H1 (cell line): ENCODE data around the gene HAND1. TPM values are rescaled to one million over a fixed set of nuclear protein-coding genes. Genes with fewer than 3 reads are reported as not detected.

ENCODE experiments used
- CTCF ChIA-PET: fragments of 300-600 bp; sonication (Branson Sonifier 250); formaldehyde crosslinking; loops from one replicate; lab custom pipeline; 2021; ENCODE audit not compliant: partially characterized antibody; lab: Charles Lee
- POLR2A ChIA-PET: fragments of 300-600 bp; sonication (Branson Sonifier 250); formaldehyde crosslinking; loops from one replicate; lab custom pipeline; 2021; ENCODE audit warnings: inconsistent platforms; ENCODE audit not compliant: partially characterized antibody; lab: Charles Lee
- DNase-seq, 2 experiments: peaks; one replicate each; pipeline versions ENCODE4 v3.0.0 to v3.0.0-alpha.2; 2010 to 2022; ENCODE audit warnings: low spot score in 2 of 2, low read depth in 1 of 2, mixed read lengths in 1 of 2
- FAIRE-seq: peaks from 2 replicates; lab custom pipeline; 2011; peaks lifted over from hg19 to GRCh38; lab: Jason Lieb, UNC
- H2AFZ ChIP-seq: 2 replicates; pipeline ENCODE4 v1.8.1; 2012; ENCODE audit warnings: low read length, inconsistent platforms
- H2AK5ac ChIP-seq: 2 replicates; pipeline ENCODE4 v1.6.1; 2013; ENCODE audit warnings: low read depth, low read length
- H2BK120ac ChIP-seq: replicated peaks from 2 replicates; pipeline ENCODE3; 2013; ENCODE audit warnings: low read depth, low read length, inconsistent platforms
- H2BK12ac ChIP-seq: 2 replicates; pipeline ENCODE4 v1.6.1; 2013; ENCODE audit warnings: low read depth, low read length
- H2BK15ac ChIP-seq: 2 replicates; pipeline ENCODE4 v1.6.1; 2013; ENCODE audit warnings: low read length
- H2BK20ac ChIP-seq: 2 replicates; pipeline ENCODE4 v1.6.1; 2013; ENCODE audit warnings: low read length
- H2BK5ac ChIP-seq: 2 replicates; pipeline ENCODE4 v1.6.1; 2013; ENCODE audit warnings: low read depth, low read length
- H3K14ac ChIP-seq: 2 replicates; pipeline ENCODE4 v1.6.1; 2013; ENCODE audit warnings: inconsistent platforms; ENCODE audit not compliant: insufficient read length
- H3K18ac ChIP-seq: 2 replicates; pipeline ENCODE4 v1.6.1; 2013; ENCODE audit warnings: low read length; ENCODE audit errors: extremely low read depth
- H3K23ac ChIP-seq: 2 replicates; pipeline ENCODE4 v1.6.1; 2013; ENCODE audit warnings: inconsistent platforms; ENCODE audit not compliant: insufficient read length
- H3K23me2 ChIP-seq: 2 replicates; pipeline ENCODE4 v1.6.1; 2013; ENCODE audit warnings: low read depth, low read length
- H3K27ac ChIP-seq: 2 replicates; pipeline ENCODE4 v1.6.1; 2011; ENCODE audit warnings: low read depth, low read length, inconsistent platforms
- H3K27me3 ChIP-seq, 4 experiments: replicated peaks in 1 of 4; 1 replicate in 1 of 4; 2 replicates in 3 of 4; pipeline versions ENCODE4 v1.6.1 to v1.8.1; 2011 to 2013; ENCODE audit warnings: low read length in 3 of 4, mild to moderate bottlenecking in 3 of 4, inconsistent platforms in 2 of 4, mixed read lengths in 2 of 4, moderate library complexity in 1 of 4; ENCODE audit not compliant: control insufficient read depth in 3 of 4, insufficient read depth in 3 of 4; ENCODE audit errors: extremely low read depth in 1 of 4
- H3K36me3 ChIP-seq, 4 experiments: 2 replicates each; pipeline versions ENCODE4 v1.6.1 to v1.8.1; 2011 to 2013; ENCODE audit warnings: mild to moderate bottlenecking in 4 of 4, low read length in 3 of 4, moderate library complexity in 2 of 4, control low read depth in 1 of 4, inconsistent platforms in 1 of 4; ENCODE audit not compliant: insufficient read depth in 4 of 4, control insufficient read depth in 2 of 4
- H3K4ac ChIP-seq: replicated peaks from 2 replicates; pipeline ENCODE3; 2013; ENCODE audit warnings: low read length, low read depth, mixed read lengths, inconsistent platforms; ENCODE audit not compliant: insufficient read length
- H3K4me1 ChIP-seq, 4 experiments: replicated peaks in 1 of 4; 1 replicate in 1 of 4; 2 replicates in 3 of 4; pipeline versions ENCODE4 v1.6.1 to v1.8.1; 2011 to 2013; ENCODE audit warnings: low read length in 3 of 4, inconsistent platforms in 2 of 4, mixed read lengths in 1 of 4; ENCODE audit not compliant: insufficient read depth in 4 of 4, control insufficient read depth in 3 of 4
- H3K4me2 ChIP-seq, 2 experiments: 2 replicates each; pipeline versions ENCODE4 v1.6.1 to v1.8.1; 2011 to 2013; ENCODE audit warnings: low read depth in 2 of 2, low read length in 2 of 2, control low read depth in 1 of 2, inconsistent platforms in 1 of 2, mild to moderate bottlenecking in 1 of 2; ENCODE audit not compliant: insufficient read depth in 1 of 2
- H3K4me3 ChIP-seq, 4 experiments: fragments of 200-600, 300-600 bp in 1 of 4; sonication (generic), shearing (Covaris generic), sonication (Bioruptor Twin) in 1 of 4; 2 replicates each; pipeline versions ENCODE4 v1.5.1 to v1.8.1; 2011 to 2016; ENCODE audit warnings: low read length in 4 of 4, low read depth in 3 of 4, control low read depth in 2 of 4, inconsistent platforms in 2 of 4, mild to moderate bottlenecking in 2 of 4, mixed read lengths in 1 of 4, moderate library complexity in 1 of 4; ENCODE audit not compliant: insufficient read depth in 2 of 4; ENCODE audit errors: extremely low read depth in 1 of 4
- H3K56ac ChIP-seq: replicated peaks from 2 replicates; pipeline ENCODE3; 2013; ENCODE audit warnings: low read depth, mild to moderate bottlenecking, mixed read lengths, low read length, inconsistent platforms; ENCODE audit not compliant: insufficient read length
- H3K79me1 ChIP-seq: 2 replicates; pipeline ENCODE4 v1.6.1; 2013; ENCODE audit warnings: low read depth, low read length, control low read depth
- H3K79me2 ChIP-seq, 2 experiments: 2 replicates each; pipeline versions ENCODE4 v1.6.1 to v1.8.1; 2012 to 2013; ENCODE audit warnings: low read length in 2 of 2, mild to moderate bottlenecking in 2 of 2, inconsistent platforms in 1 of 2; ENCODE audit not compliant: insufficient read depth in 2 of 2, control insufficient read depth in 1 of 2
- H3K9ac ChIP-seq, 4 experiments: replicated peaks in 1 of 4; 1 replicate in 1 of 4; 2 replicates in 3 of 4; pipeline versions ENCODE4 v1.6.1 to v1.8.1; 2011 to 2013; ENCODE audit warnings: low read depth in 3 of 4, low read length in 3 of 4, control low read depth in 2 of 4, mild to moderate bottlenecking in 2 of 4, moderate library complexity in 2 of 4, inconsistent platforms in 1 of 4; ENCODE audit errors: extremely low read depth in 1 of 4
- H3K9me3 ChIP-seq, 2 experiments: 2 replicates each; pipeline versions ENCODE4 v1.6.1 to v1.8.1; 2012 to 2013; ENCODE audit warnings: mild to moderate bottlenecking in 2 of 2, moderate library complexity in 2 of 2, control low read depth in 1 of 2, inconsistent platforms in 1 of 2, low read depth in 1 of 2, low read length in 1 of 2, mixed read lengths in 1 of 2; ENCODE audit not compliant: insufficient read depth in 2 of 2
- H4K20me1 ChIP-seq, 2 experiments: replicated peaks in 1 of 2; 2 replicates each; pipeline versions ENCODE3 to v1.8.1; 2011 to 2013; ENCODE audit warnings: inconsistent platforms in 2 of 2, low read length in 2 of 2, mild to moderate bottlenecking in 1 of 2; ENCODE audit not compliant: insufficient read depth in 2 of 2, control insufficient read depth in 1 of 2
- H4K5ac ChIP-seq: 2 replicates; pipeline ENCODE4 v1.6.1; 2013; ENCODE audit warnings: low read length, low read depth, mixed read lengths, inconsistent platforms; ENCODE audit not compliant: insufficient read length
- H4K8ac ChIP-seq: 2 replicates; pipeline ENCODE4 v1.8.0; 2013; ENCODE audit warnings: mild to moderate bottlenecking, moderate library complexity, low read length, inconsistent platforms; ENCODE audit not compliant: insufficient read depth; ENCODE audit errors: extremely low read depth
- H4K91ac ChIP-seq: replicated peaks from 2 replicates; pipeline ENCODE3; 2013; ENCODE audit warnings: low read length, mixed read lengths, inconsistent platforms; ENCODE audit not compliant: insufficient read length
- ATF2 ChIP-seq: IDR thresholded peaks from 2 replicates; pipeline ENCODE4 v1.6.1; 2012; ENCODE audit warnings: low read length, inconsistent platforms
- CBX8 ChIP-seq: fragments of 300-800, 300-1000 bp; sonication (generic); IDR thresholded peaks from 2 replicates; pipeline ENCODE4 v1.7.1; 2016; ENCODE audit warnings: low read depth, low read length, borderline replicate concordance
- EGR1 ChIP-seq: IDR thresholded peaks from 2 replicates; pipeline ENCODE4 v1.6.1; 2011; ENCODE audit warnings: low read depth, low read length, borderline replicate concordance
- HDAC6 ChIP-seq: IDR thresholded peaks from one replicate; pipeline ENCODE4 v1.7.1; 2012; ENCODE audit warnings: low read depth, mild to moderate bottlenecking, inconsistent platforms, low read length, moderate library complexity
- JUN ChIP-seq: IDR thresholded peaks from 2 replicates; pipeline ENCODE4 v1.6.1; 2011; ENCODE audit warnings: low read depth, mild to moderate bottlenecking, improper control_type of control experiment, low read length
- KDM5A ChIP-seq: fragments of 200-600 bp; IDR thresholded peaks from 2 replicates; pipeline ENCODE4 v1.7.1; 2012; ENCODE audit warnings: mild to moderate bottlenecking, low read length, inconsistent platforms, mixed read lengths
- SAP30 ChIP-seq: fragments of 300-600 bp; sonication (generic); IDR thresholded peaks from 2 replicates; pipeline ENCODE4 v1.7.1; 2012; ENCODE audit warnings: low read length, moderate library complexity, mild to moderate bottlenecking, inconsistent platforms; ENCODE audit not compliant: insufficient read depth, insufficient replicate concordance
- SIN3A ChIP-seq, 2 experiments: IDR thresholded peaks in 1 of 2; conservative IDR thresholded peaks in 1 of 2; 2 replicates each; pipeline ENCODE4 v1.6.1; 2011 to 2012; ENCODE audit warnings: low read length in 2 of 2, improper control_type of control experiment in 1 of 2, low read depth in 1 of 2, mild to moderate bottlenecking in 1 of 2
- SRF ChIP-seq: IDR thresholded peaks from 2 replicates; pipeline ENCODE4 v1.6.1; 2011; ENCODE audit warnings: mild to moderate bottlenecking, low read depth, low read length, moderate library complexity
- SUZ12 ChIP-seq: fragments of 200-600 bp; sonication (generic); IDR thresholded peaks from 2 replicates; pipeline ENCODE4 v1.6.1; 2012; ENCODE audit warnings: mild to moderate bottlenecking, inconsistent platforms, low read length, moderate library complexity, mixed read lengths
- TAF1 ChIP-seq: IDR thresholded peaks from 2 replicates; pipeline ENCODE4 v1.6.1; 2011; ENCODE audit warnings: mild to moderate bottlenecking, low read depth, low read length
- TBP ChIP-seq: IDR thresholded peaks from 2 replicates; pipeline ENCODE4 v1.6.1; 2011; ENCODE audit warnings: low read depth, low read length, improper control_type of control experiment
- WGBS, 2 experiments: shearing (Covaris generic) in 1 of 2; methylation state at CpG; one replicate each; pipeline versions ENCODE4 v1.1.6 to v1.1.7; 2013 to 2015; ENCODE audit warnings: low lambda C conversion rate in 2 of 2, mixed read lengths in 2 of 2, inconsistent platforms in 1 of 2, low coverage in 1 of 2, missing lambda C conversion rate in 1 of 2; ENCODE audit not compliant: insufficient replicate concordance in 2 of 2, insufficient coverage in 1 of 2, insufficient read length in 1 of 2; ENCODE audit errors: extremely low coverage in 1 of 2, missing lambda C conversion rate in 1 of 2; 5-methylcytosine and 5-hydroxymethylcytosine counted together
- polyA plus RNA-seq, 7 experiments: library from polyadenylated mRNA; depleted of rRNA in 3 of 7; stranded (reverse) in 5 of 7; unstranded in 2 of 7; fragments of >200 nt in 5 of 7; fragments of 200-250 nt in 2 of 7; gene quantifications; 1 replicate in 5 of 7; 2 replicates in 1 of 7; 4 replicates in 1 of 7; pipeline versions ENCODE4 v1.2.1 to v1.2.3, GENCODE V29; 2011 to 2013; ENCODE audit warnings: missing spikeins in 2 of 7, mixed read lengths in 2 of 7
- total RNA-seq: library from RNA; stranded (reverse); fragmentation: NEBNext Ultra II Directional; extraction: Animal tissue kit (Norgen Biotek cat#: 25700); gene quantifications from 2 replicates; pipeline ENCODE4 v1.2.1, GENCODE V29; 2021

Gene HAND1
- total and polyA plus RNA-seq, 2 of the 8 experiments (the other 6 are each of a cell fraction or from before 2014, with no cell fraction given): 0.06 TPM; not detected in 1

- CTCF ChIA-PET: interaction anchor here (1.2 to 4.6 kb wide), 2 partner anchors 12 to 34 kb away, joined by 5 to 17 read pairs; no protein-coding TSS in a partner anchor
- POLR2A ChIA-PET: no interaction called here
These were observed 22.4 kb downstream of the HAND1 start for GRCh38 chr5:154455585-154455984.

More at GRCh38 chr5:154455585-154455984, 22.4 kb downstream of the HAND1 start:
- Histone ChIP-seq H2BK20ac (no peak overlapping the region), H2BK120ac (no peak overlapping the region), H3K18ac (no peak overlapping the region), H4K91ac (no peak overlapping the region), H3K27me3 (no peaks in the 10 kb centered on the region), H3K9ac (no peak overlapping the region), H3K4me2 (no peak overlapping the region), H3K23ac (no peak overlapping the region), H2BK15ac (no peak overlapping the region), H3K27ac (no peak overlapping the region), H2BK5ac (no peak overlapping the region), H3K4me3 (no peak overlapping the region), H3K79me1 (peaks cover under 1% of the 10 kb centered on the region; the same call in 1 of the 2 replicates), H2BK12ac (no peak overlapping the region), H2AK5ac (no peak overlapping the region), H3K9me3 (no peaks in the 10 kb centered on the region), H3K36me3 (peaks cover 6 to 34% (median 16%) of the 10 kb centered on the region in 4 experiments; a peak in 7 of 8 replicates), H4K20me1 (peaks cover 0 to 6% of the 10 kb centered on the region in 2 experiments), H3K56ac (no peak overlapping the region), H4K5ac (no peak overlapping the region), H3K4ac (no peak overlapping the region), H3K23me2 (no peaks in the 10 kb centered on the region), H3K4me1 (no peaks in the 10 kb centered on the region), H3K79me2 (no peaks in the 10 kb centered on the region), H4K8ac (no peak overlapping the region), H2AFZ (no peak overlapping the region), H3K14ac (no peak overlapping the region)
- no peak for DNase-seq
- 93% methylated on average over 5 of the region's 5 CpGs; no CpG with 5 or more reads in 1 of the 2 experiments for WGBS, 2 experiments
- no peak for FAIRE-seq
- TF ChIP-seq TAF1: no peak
- no peak for TF ChIP-seq SAP30
- TF ChIP-seq SRF: no peak
- TF ChIP-seq JUN: no peak
- no peak for TF ChIP-seq KDM5A
- no peak for TF ChIP-seq SIN3A (conservative IDR thresholded peaks at IDR 0.05 in 1 of 2, IDR thresholded peaks at IDR 0.05 in 1 of 2; ENCODE audit: low read depth in 1 of 2, low read length in 2 of 2)
- TF ChIP-seq SUZ12: no peak
- no peak for TF ChIP-seq CBX8
- no peak for TF ChIP-seq EGR1
- TF ChIP-seq TBP: no peak
- TF ChIP-seq ATF2: no peak
- TF ChIP-seq HDAC6: no peak
